Inflammatory macrophage (primary cell): Measurements from ENCODE around the gene SORCS1.

ENCODE experiments used
- DNase-seq, 2 donors: peaks; one replicate each; pipeline ENCODE4 v3.0.0-alpha.2; 2020 to 2022

The SORCS1 gene

GRCh38 chr10:106571192-106571946, 593.1 kb downstream of the SORCS1 start:
- DNase-seq = no peak

- no peak for DNase-seq
These were observed 594.2 kb downstream of the SORCS1 start for GRCh38 chr10:106570268-106570667.

GRCh38 chr10:106567629-106568028, 596.9 kb downstream of the SORCS1 start:
- DNase-seq = no peak

GRCh38 chr10:106566873-106567272, 597.6 kb downstream of the SORCS1 start:
- no peak for DNase-seq

GRCh38 chr10:106565546-106565945, 599.0 kb downstream of the SORCS1 start:
- DNase-seq = no peak

- DNase-seq = no peak
These were observed 601.1 kb downstream of the SORCS1 start for GRCh38 chr10:106563384-106563783.

- no peak for DNase-seq
These were observed 603.4 kb downstream of the SORCS1 start for GRCh38 chr10:106560925-106561640.

GRCh38 chr10:106559442-106559841, 605.1 kb downstream of the SORCS1 start:
- DNase-seq = no peak

GRCh38 chr10:106557951-106558733, 606.4 kb downstream of the SORCS1 start:
- DNase-seq = no peak

GRCh38 chr10:106557053-106557452, 607.5 kb downstream of the SORCS1 start:
- DNase-seq = no peak

- no peak for DNase-seq
These were observed 608.9 kb downstream of the SORCS1 start for GRCh38 chr10:106555599-106555998.

GRCh38 chr10:106551501-106552062, 612.9 kb downstream of the SORCS1 start:
- DNase-seq = no peak

GRCh38 chr10:106548832-106549231, 615.7 kb downstream of the SORCS1 start:
- no peak for DNase-seq

GRCh38 chr10:106547047-106547635, 617.4 kb downstream of the SORCS1 start:
- no peak for DNase-seq

- DNase-seq = no peak
These were observed 622.0 kb downstream of the SORCS1 start for GRCh38 chr10:106542461-106542860.

GRCh38 chr10:106540645-106541044, 623.9 kb downstream of the SORCS1 start:
- DNase-seq = no peak

GRCh38 chr10:106537866-106538265, 626.6 kb downstream of the SORCS1 start:
- no peak for DNase-seq

GRCh38 chr10:106535304-106535953, 629.1 kb downstream of the SORCS1 start:
- no peak for DNase-seq

- no peak for DNase-seq
These were observed 630.1 kb downstream of the SORCS1 start for GRCh38 chr10:106534441-106534840.

- no peak for DNase-seq
These were observed 635.8 kb downstream of the SORCS1 start for GRCh38 chr10:106528702-106529101.

- no peak for DNase-seq
These were observed 638.7 kb downstream of the SORCS1 start for GRCh38 chr10:106525835-106526234.
